Measurements from ENCODE around the gene DNAJC5G. TPM values are rescaled to one million over a fixed set of nuclear protein-coding genes. Genes with fewer than 3 reads are reported as not detected.
A peak's percentile ranks its signal among the peaks of the same experiment; 100 is the strongest.
"Not testable (repeated sequence)": the region's sequence is repeated elsewhere in the genome, so short reads cannot be mapped to it uniquely, and the experiment has no call there.

The DNAJC5G gene
- total RNA-seq, 2 donors from 2014 or later = not detected

GRCh38 chr2:27264753-27265535, 10.3 kb upstream of the DNAJC5G start:
- peak overlapping the region in 1 of 2 donors; percentile 35 for H3K9ac ChIP-seq (ENCODE audit: low read depth in 2 of 2, low read length in 2 of 2)

GRCh38 chr2:27265536-27265870, 9.7 kb upstream of the DNAJC5G start:
- no peak overlapping the region for H3K4me3 ChIP-seq
- no peaks in the 10 kb centered on the region for H3K36me3 ChIP-seq
- no peak for DNase-seq
- H3K4me1 ChIP-seq = peaks cover 7% of the 10 kb centered on the region
- H3K27me3 ChIP-seq = peaks cover 52% of the 10 kb centered on the region
- intact Hi-C loops (cut with DNase I) = no loop called here
- H3K27ac ChIP-seq = no peak overlapping the region
- no peak for TF ChIP-seq CTCF (IDR thresholded peaks at IDR 0.05)
- no peaks in the 10 kb centered on the region for H3K9me3 ChIP-seq
- H3K9ac ChIP-seq (ENCODE audit: low read depth in 2 of 2, low read length in 2 of 2) = no peak overlapping the region

More at GRCh38 chr2:27264753-27265535, 10.3 kb upstream of the DNAJC5G start:
- peaks cover 52% of the 10 kb centered on the region for H3K27me3 ChIP-seq
- peak; percentile 26 for TF ChIP-seq CTCF (IDR thresholded peaks at IDR 0.05)
- H3K9me3 ChIP-seq = no peaks in the 10 kb centered on the region
- H3K27ac ChIP-seq = no peak overlapping the region
- intact Hi-C loops (cut with DNase I) = no loop called here
- H3K4me3 ChIP-seq = peak overlapping the region; percentile 19
- H3K4me1 ChIP-seq = peaks cover 7% of the 10 kb centered on the region
- H3K36me3 ChIP-seq = no peaks in the 10 kb centered on the region
- peak; percentile 67 for DNase-seq

GRCh38 chr2:27268296-27268695, 6.9 kb upstream of the DNAJC5G start:
- H3K4me1 ChIP-seq; DNase-seq; H3K9me3 ChIP-seq; H3K27ac ChIP-seq; H3K36me3 ChIP-seq; intact Hi-C loops (cut with DNase I); H3K4me3 ChIP-seq; H3K9ac ChIP-seq (ENCODE audit: low read depth in 2 of 2, low read length in 2 of 2): not testable (repeated sequence)
- peaks cover 26% of the 10 kb centered on the region for H3K27me3 ChIP-seq

DNA sequence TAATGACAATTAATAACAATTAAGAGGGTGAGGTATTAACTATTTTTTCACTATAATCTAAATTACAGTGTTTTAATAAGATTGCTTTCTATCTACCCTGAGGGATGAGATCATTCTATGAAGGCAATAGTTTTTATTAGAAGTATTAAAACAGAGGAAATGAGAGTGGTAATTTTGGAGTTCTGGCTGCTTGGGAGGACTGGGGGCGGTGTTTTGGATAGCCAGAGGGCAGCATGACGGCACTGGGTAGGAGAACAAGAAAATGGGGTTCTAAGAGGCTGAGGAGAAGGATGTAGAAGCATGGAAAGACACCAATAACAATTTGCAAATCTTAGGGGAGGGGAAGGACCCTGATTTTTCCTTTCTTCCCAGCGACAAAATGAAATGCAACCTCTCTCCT, 5.1 kb upstream of the DNAJC5G start:
- Histone ChIP-seq H3K4me3 (no peak overlapping the region), H3K9ac (ENCODE audit: low read depth in 2 of 2, low read length in 2 of 2) (no peak overlapping the region), H3K9me3 (no peaks in the 10 kb centered on the region), H3K27me3 (peaks cover 10% of the 10 kb centered on the region), H3K4me1 (no peaks in the 10 kb centered on the region), H3K27ac (no peak overlapping the region), H3K36me3 (no peaks in the 10 kb centered on the region)
- no peak for DNase-seq
- TF ChIP-seq CTCF (IDR thresholded peaks at IDR 0.05) = no peak
- intact Hi-C loops (cut with DNase I) = no loop called here

DNA sequence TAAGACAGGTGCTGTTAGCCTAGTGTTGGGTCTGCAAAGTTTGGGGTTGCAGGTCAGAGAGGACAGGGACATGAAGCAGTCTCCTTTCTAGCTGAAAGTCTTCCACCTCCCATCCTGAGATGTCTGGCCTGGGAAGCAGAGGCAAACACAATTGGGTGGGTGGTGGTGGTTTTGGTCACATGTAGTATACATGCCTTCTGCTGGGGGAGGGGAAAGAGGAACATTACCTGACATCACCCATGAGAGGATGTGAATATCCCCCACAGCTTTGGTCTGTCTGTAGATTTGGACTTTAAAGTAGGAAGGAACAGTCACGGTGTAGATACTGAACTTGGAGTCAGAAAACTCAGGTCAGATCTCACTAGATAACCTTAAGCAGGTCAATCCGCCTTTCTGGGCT, 4.6 kb upstream of the DNAJC5G start:
- TF ChIP-seq CTCF (IDR thresholded peaks at IDR 0.05) = no peak
- Histone ChIP-seq H3K27me3 (peaks cover 7% of the 10 kb centered on the region), H3K9me3 (no peaks in the 10 kb centered on the region), H3K4me1 (no peaks in the 10 kb centered on the region), H3K9ac (ENCODE audit: low read depth in 2 of 2, low read length in 2 of 2) (no peak overlapping the region), H3K4me3 (no peak overlapping the region), H3K27ac (no peak overlapping the region), H3K36me3 (no peaks in the 10 kb centered on the region)
- intact Hi-C loops (cut with DNase I) = no loop called here
- DNase-seq = no peak

- intact Hi-C loops (cut with DNase I) = no loop called here
- Histone ChIP-seq H3K27ac (no peak overlapping the region), H3K4me1 (no peaks in the 10 kb centered on the region), H3K27me3 (no peaks in the 10 kb centered on the region), H3K36me3 (no peaks in the 10 kb centered on the region), H3K9ac (ENCODE audit: low read depth in 2 of 2, low read length in 2 of 2) (no peak overlapping the region), H3K9me3 (no peaks in the 10 kb centered on the region), H3K4me3 (no peak overlapping the region)
- no peak for TF ChIP-seq CTCF (IDR thresholded peaks at IDR 0.05)
- no peak for DNase-seq
These were observed 3.4 kb upstream of the DNAJC5G start for GRCh38 chr2:27271631-27272340.

DNA sequence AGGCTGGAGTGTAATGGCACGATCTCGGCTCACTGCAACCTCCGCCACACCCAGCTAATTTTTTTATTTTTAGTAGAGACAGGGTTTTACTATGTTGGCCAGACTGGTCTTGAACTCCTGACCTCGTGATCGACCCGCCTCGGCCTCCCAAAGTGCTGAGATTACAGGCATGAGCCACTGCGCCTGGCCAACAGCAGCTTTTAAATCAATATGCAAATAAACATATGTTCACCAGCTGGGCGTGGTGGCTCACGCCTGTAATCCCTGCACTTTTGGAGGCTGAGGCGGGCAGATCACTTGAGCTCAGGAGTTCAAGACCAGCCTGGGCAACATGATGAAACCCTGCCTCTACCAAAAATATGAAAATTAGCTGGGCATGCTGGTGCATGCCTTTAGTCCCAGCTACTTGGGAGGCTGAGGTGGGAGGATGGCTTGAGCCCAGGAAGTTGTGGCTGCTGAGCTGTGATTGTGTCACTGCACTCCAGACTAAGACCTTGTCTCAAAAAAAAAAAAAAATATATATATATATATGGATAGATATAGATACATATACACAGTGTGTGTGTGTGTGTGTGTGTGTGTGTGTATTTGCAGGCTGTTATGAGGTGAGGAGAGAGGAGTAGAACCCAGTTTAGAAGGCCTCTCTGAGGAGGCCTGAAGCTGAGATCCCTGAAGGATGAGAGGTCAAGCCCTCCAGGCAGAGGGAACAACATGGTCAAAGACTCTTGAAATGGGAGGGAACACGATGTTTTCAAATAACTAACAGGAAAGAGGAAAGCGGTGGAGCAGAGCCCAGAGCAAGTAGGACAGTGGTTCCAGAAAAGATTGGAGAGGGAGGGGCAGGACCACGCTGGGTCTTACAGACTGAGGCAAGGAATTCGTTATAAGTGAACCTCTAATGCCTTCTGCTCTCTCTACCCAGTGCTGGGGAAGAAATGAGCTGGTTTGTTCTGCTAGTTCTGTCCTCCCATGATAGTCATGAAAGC, 2.4 kb upstream of the DNAJC5G start:
- H3K27ac ChIP-seq; DNase-seq; H3K4me3 ChIP-seq; H3K4me1 ChIP-seq; H3K9me3 ChIP-seq; intact Hi-C loops (cut with DNase I); H3K9ac ChIP-seq (ENCODE audit: low read depth in 2 of 2, low read length in 2 of 2); H3K27me3 ChIP-seq; H3K36me3 ChIP-seq: not testable (repeated sequence)

Measured in colonic mucosa (tissue), 4 donors.